ENCODE data around the gene SYCN. TPM values are rescaled to one million over a fixed set of nuclear protein-coding genes. Genes with fewer than 3 reads are reported as not detected.

Gene SYCN
- total RNA-seq, 2 donors from 2014 or later = not detected

DNA sequence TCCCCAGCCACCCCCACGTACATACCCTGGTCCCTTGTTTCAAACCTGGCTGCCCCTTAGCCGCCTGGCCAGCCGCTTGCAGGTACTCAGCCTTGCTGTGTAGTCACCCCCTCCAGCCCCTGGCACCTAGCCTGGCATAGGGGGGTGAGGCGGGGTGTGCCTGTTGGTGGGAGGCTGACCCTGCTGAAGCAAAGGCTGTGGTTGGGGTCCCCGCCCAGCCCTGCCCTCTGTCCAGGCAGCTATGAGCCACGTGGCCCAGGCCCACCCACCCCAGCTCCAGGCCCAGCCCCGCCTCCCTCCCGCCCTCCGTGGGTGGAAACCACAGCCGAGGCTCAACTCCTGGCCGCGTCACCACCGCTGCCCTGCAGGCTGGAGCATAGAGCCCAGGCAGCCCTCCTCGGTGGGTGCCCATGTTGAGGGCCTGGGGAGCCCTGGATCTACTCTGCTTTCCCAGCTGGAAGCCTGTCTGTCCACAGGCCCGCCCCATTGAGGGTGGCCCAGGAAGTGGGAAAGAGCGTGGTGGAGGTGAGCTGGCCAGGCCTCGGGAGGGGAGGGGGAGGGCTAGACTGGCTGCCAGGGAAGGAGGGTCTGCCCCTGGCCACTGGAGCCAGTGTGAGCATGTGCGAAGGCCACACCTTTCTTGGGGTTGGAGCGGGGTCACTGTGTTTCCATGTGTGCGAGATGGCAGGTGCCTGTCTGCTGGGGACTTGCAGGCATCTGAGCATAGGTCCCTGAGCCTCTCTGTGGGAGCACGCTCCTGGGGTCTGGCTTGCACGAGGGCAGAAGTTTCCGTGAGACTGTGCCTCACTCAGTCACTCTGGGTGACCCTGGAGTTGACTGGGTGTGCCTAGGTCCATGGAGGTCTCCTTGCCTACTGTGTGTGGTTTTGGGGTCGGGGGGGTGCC lies 47.5 kb downstream of the SYCN start:
- Histone ChIP-seq H3K27me3 (replicated peaks; ENCODE audit: insufficient read depth) (no peaks in the 10 kb centered on the region), H3K4me1 (ENCODE audit: control insufficient read depth in 1 of 2, low read depth in 2 of 2) (peaks cover 25 to 48% of the 10 kb centered on the region in 2 donors), H3K9me3 (no peaks in the 10 kb centered on the region), H3K27ac (no peak overlapping the region), H3K4me3 (peak overlapping the region; percentile 42), H3K36me3 (no peaks in the 10 kb centered on the region)
- TF ChIP-seq, protein P1, sequence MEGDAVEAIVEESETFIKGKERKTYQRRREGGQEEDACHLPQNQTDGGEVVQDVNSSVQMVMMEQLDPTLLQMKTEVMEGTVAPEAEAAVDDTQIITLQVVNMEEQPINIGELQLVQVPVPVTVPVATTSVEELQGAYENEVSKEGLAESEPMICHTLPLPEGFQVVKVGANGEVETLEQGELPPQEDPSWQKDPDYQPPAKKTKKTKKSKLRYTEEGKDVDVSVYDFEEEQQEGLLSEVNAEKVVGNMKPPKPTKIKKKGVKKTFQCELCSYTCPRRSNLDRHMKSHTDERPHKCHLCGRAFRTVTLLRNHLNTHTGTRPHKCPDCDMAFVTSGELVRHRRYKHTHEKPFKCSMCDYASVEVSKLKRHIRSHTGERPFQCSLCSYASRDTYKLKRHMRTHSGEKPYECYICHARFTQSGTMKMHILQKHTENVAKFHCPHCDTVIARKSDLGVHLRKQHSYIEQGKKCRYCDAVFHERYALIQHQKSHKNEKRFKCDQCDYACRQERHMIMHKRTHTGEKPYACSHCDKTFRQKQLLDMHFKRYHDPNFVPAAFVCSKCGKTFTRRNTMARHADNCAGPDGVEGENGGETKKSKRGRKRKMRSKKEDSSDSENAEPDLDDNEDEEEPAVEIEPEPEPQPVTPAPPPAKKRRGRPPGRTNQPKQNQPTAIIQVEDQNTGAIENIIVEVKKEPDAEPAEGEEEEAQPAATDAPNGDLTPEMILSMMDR (IDR thresholded peaks at IDR 0.05) = no peak
- DNase-seq (ENCODE audit: low spot score) (no peak), ATAC-seq (ENCODE audit: insufficient number of reproducible peaks, low FRiP score, low read depth) (no peak)

DNA sequence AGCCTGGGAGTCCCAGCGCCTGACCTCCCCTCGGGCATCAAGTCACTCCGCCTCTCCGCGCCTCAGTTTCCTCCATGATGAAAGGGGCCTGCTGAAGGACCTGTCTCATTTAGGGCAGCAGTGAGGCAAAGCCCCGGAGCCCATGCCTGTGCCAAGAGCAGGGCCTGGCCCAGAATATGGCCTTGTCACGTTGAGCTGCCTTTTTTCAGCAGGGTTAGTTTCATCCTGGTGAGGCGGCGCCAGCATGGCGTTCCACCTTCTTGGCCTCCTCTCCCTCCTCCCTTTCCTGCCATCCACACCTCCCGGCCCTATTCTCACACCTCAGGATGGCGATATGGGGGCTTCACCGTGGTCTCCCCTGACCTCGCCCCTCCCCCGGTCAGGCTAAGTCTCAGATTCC lies 48.3 kb downstream of the SYCN start:
- H3K27ac ChIP-seq = no peak overlapping the region
- TF ChIP-seq, protein P1 (IDR thresholded peaks at IDR 0.05) = no peak
- no peaks in the 10 kb centered on the region for H3K9me3 ChIP-seq
- no peak for ATAC-seq (ENCODE audit: insufficient number of reproducible peaks, low FRiP score, low read depth)
- no peak for DNase-seq (ENCODE audit: low spot score)
- no peaks in the 10 kb centered on the region for H3K36me3 ChIP-seq
- peaks cover 22 to 40% of the 10 kb centered on the region in 2 donors for H3K4me1 ChIP-seq (ENCODE audit: control insufficient read depth in 1 of 2, low read depth in 2 of 2)
- H3K4me3 ChIP-seq = no peak overlapping the region
- no peaks in the 10 kb centered on the region for H3K27me3 ChIP-seq (replicated peaks; ENCODE audit: insufficient read depth)

DNA sequence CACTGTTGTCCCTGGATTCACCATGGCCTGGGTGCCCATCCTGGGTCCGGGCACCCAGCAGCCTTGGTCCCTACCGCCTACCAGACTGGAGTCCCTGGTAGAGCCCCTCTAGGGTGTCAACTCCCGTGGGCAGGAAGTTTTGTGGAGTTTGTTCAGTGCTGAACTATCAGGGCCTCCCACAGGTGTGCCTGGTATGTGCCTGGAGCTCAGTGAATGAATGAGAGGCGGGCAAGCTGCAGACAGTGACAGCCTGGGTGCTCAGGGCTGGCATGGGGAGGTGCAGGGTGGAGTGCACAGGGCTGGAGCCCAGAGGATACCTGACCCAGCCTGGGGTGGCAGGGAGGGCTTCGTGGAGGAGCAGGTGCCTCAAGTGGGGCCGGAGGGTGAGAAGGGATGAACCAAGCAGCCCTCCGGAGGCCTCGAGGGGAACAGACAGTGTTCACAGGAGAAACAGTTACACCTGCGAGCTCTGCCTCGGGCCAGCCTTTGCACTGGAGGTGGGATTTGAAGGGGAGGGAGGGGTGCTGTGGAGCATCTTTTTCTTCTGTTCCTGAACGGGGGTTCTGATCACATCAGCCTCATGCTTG lies 48.9 kb downstream of the SYCN start:
- Histone ChIP-seq H3K27me3 (replicated peaks; ENCODE audit: insufficient read depth) (no peaks in the 10 kb centered on the region), H3K9me3 (no peaks in the 10 kb centered on the region), H3K4me3 (no peak overlapping the region), H3K36me3 (no peaks in the 10 kb centered on the region), H3K4me1 (ENCODE audit: control insufficient read depth in 1 of 2, low read depth in 2 of 2) (peaks cover 19 to 34% of the 10 kb centered on the region in 2 donors), H3K27ac (no peak overlapping the region)
- no peak for DNase-seq (ENCODE audit: low spot score)
- TF ChIP-seq, protein P1 (IDR thresholded peaks at IDR 0.05) = no peak
- no peak for ATAC-seq (ENCODE audit: insufficient number of reproducible peaks, low FRiP score, low read depth)

DNA sequence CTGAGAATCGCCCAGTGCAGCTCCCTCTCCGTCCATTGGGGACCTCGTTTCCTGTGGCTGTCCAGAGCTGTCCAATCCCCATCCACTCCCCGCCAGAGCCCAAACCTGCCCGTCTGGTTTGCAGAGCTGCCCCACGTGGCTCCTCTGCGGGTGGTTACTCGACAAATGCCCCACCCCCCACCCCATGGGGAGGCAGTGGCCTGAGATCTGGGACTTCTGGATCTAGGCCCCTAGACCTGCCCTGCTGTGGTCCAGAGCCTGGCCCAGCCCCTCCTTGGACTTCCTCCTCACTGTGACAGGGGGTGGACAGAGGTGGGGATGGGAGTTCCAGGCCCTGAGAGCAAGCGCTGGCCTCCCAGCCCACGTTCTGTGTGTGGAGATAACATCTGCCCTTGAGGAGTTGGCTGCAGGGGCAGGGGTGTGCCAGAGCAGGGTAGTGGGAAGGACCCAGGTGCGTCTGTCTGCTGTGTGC lies 49.4 kb downstream of the SYCN start:
- no peaks in the 10 kb centered on the region for H3K9me3 ChIP-seq
- no peak for DNase-seq (ENCODE audit: low spot score)
- H3K27ac ChIP-seq = no peak overlapping the region
- no peaks in the 10 kb centered on the region for H3K36me3 ChIP-seq
- TF ChIP-seq, protein P1 (IDR thresholded peaks at IDR 0.05) = no peak
- H3K4me1 ChIP-seq (ENCODE audit: control insufficient read depth in 1 of 2, low read depth in 2 of 2) = peaks cover 14 to 29% of the 10 kb centered on the region in 2 donors
- H3K4me3 ChIP-seq = no peak overlapping the region
- ATAC-seq (ENCODE audit: insufficient number of reproducible peaks, low FRiP score, low read depth) = no peak
- H3K27me3 ChIP-seq (replicated peaks; ENCODE audit: insufficient read depth) = no peaks in the 10 kb centered on the region

DNA sequence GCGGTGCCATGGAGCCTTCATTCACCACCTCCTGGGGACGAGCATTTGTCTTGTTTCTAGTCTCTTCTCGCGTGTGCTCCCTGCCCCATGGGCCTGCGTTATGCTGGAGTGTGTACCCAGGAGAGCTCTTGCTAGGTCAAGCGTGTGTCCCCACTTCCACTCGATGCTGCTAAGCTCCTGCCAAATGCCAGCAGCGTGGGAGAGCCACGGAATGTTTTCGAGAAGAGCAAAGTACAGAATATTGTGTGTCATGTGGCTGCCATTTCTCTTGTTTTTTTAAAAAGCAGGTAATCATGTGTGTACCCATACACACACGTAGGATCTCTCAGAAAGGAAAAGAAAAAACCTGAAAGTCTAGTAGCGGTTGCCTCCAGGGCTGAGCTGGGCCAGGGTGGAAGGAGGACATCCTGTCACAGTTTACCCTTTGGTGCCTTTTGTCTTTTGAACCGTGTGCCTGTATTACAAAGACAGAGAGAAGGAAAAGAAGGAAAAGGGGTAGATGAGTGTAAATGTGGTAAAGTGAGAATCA lies 49.9 kb downstream of the SYCN start:
- DNase-seq (ENCODE audit: low spot score) (no peak), ATAC-seq (ENCODE audit: insufficient number of reproducible peaks, low FRiP score, low read depth) (no peak)
- Histone ChIP-seq H3K4me1 (ENCODE audit: control insufficient read depth in 1 of 2, low read depth in 2 of 2) (peaks cover 14 to 27% of the 10 kb centered on the region in 2 donors), H3K36me3 (no peaks in the 10 kb centered on the region), H3K4me3 (no peak overlapping the region), H3K27ac (no peak overlapping the region), H3K9me3 (no peaks in the 10 kb centered on the region), H3K27me3 (replicated peaks; ENCODE audit: insufficient read depth) (no peaks in the 10 kb centered on the region)
- TF ChIP-seq, protein P1 (IDR thresholded peaks at IDR 0.05) = no peak

All from thoracic aorta (tissue), 2 donors.